Measurements from ENCODE around the gene FBXW4. TPM values are rescaled to one million over a fixed set of nuclear protein-coding genes. Genes with fewer than 3 reads are reported as not detected.

The FBXW4 gene
- total RNA-seq, 1 donor from 2014 or later: 33.4 TPM

GRCh38 chr10:101585841-101586240, 109.1 kb downstream of the FBXW4 start:
- Mint-ChIP-seq H3K4me1 (peaks cover 22% of the 10 kb centered on the region), H3K4me3 (peak overlapping the region; percentile 15)
- DNase-seq (ENCODE audit: low read depth, low spot score): no peak

GRCh38 chr10:101580486-101581399, 114.2 kb downstream of the FBXW4 start:
- Mint-ChIP-seq H3K36me3 (ENCODE audit: low read depth) (peaks cover 2% of the 10 kb centered on the region), H3K9me3 (no peaks in the 10 kb centered on the region), H3K4me3 (no peak overlapping the region), H3K4me1 (no peaks in the 10 kb centered on the region), H3K27me3 (ENCODE audit: low read depth) (no peaks in the 10 kb centered on the region), H3K27ac (ENCODE audit: unreplicated experiment) (no peak overlapping the region)
- TF ChIP-seq CTCF (conservative IDR thresholded peaks at IDR 0.05): no peak
- no peak for DNase-seq (ENCODE audit: low read depth, low spot score)

More at GRCh38 chr10:101585841-101586240, 109.1 kb downstream of the FBXW4 start:
- Mint-ChIP-seq H3K36me3 (ENCODE audit: low read depth) (no peaks in the 10 kb centered on the region), H3K9me3 (no peaks in the 10 kb centered on the region), H3K27ac (ENCODE audit: unreplicated experiment) (no peak overlapping the region), H3K27me3 (ENCODE audit: low read depth) (no peaks in the 10 kb centered on the region)
- no peak for TF ChIP-seq CTCF (conservative IDR thresholded peaks at IDR 0.05)

- DNase-seq (ENCODE audit: low read depth, low spot score): no peak
- TF ChIP-seq CTCF (conservative IDR thresholded peaks at IDR 0.05): no peak
- Mint-ChIP-seq H3K9me3 (no peaks in the 10 kb centered on the region), H3K4me3 (no peak overlapping the region), H3K27ac (ENCODE audit: unreplicated experiment) (no peak overlapping the region), H3K4me1 (no peaks in the 10 kb centered on the region), H3K27me3 (ENCODE audit: low read depth) (peaks cover 1% of the 10 kb centered on the region), H3K36me3 (ENCODE audit: low read depth) (peaks cover 2% of the 10 kb centered on the region)
Observed at GRCh38 chr10:101579516-101579870, 115.5 kb downstream of the FBXW4 start.

GRCh38 chr10:101578803-101579515, 116.0 kb downstream of the FBXW4 start:
- Mint-ChIP-seq H3K4me3 (no peak overlapping the region), H3K36me3 (ENCODE audit: low read depth) (peaks cover 2% of the 10 kb centered on the region), H3K9me3 (no peaks in the 10 kb centered on the region), H3K4me1 (no peaks in the 10 kb centered on the region), H3K27ac (ENCODE audit: unreplicated experiment) (no peak overlapping the region), H3K27me3 (ENCODE audit: low read depth) (peaks cover 2% of the 10 kb centered on the region)
- TF ChIP-seq CTCF (conservative IDR thresholded peaks at IDR 0.05): no peak
- no peak for DNase-seq (ENCODE audit: low read depth, low spot score)

GRCh38 chr10:101578192-101578591, 116.8 kb downstream of the FBXW4 start:
- Mint-ChIP-seq H3K4me1 (no peaks in the 10 kb centered on the region), H3K4me3 (peak overlapping the region; percentile 23), H3K27me3 (ENCODE audit: low read depth) (peaks cover 4% of the 10 kb centered on the region), H3K9me3 (no peaks in the 10 kb centered on the region), H3K36me3 (ENCODE audit: low read depth) (peaks cover 2% of the 10 kb centered on the region), H3K27ac (ENCODE audit: unreplicated experiment) (peak overlapping the region; percentile 76)
- DNase-seq (ENCODE audit: low read depth, low spot score): no peak
- no peak for TF ChIP-seq CTCF (conservative IDR thresholded peaks at IDR 0.05)
